Smooth muscle cell (in vitro differentiated cells): ENCODE data around the gene HNRNPDL. TPM values are rescaled to one million over a fixed set of nuclear protein-coding genes. Genes with fewer than 3 reads are reported as not detected.

ENCODE experiments used
- DNase-seq: peaks from one replicate; lab custom pipeline; 2025; ENCODE audit not compliant: unreplicated experiment; lab: John Stamatoyannopoulos, UW
- H2AFZ ChIP-seq: fragments of 200-600 bp; sonication (generic); 2 replicates; pipeline ENCODE4 v1.6.0; 2016; ENCODE audit warnings: antibody characterized with exemption, low read depth, mild to moderate bottlenecking
- H3F3A ChIP-seq: fragments of 200-600 bp; sonication (generic); 2 replicates; pipeline ENCODE4 v1.6.0; 2017; ENCODE audit warnings: antibody characterized with exemption, low read depth
- H3K27ac ChIP-seq: fragments of 200-600 bp; sonication (generic); 2 replicates; pipeline ENCODE4 v1.5.1; 2016; ENCODE audit warnings: low read depth, mild to moderate bottlenecking
- H3K27me3 ChIP-seq: fragments of 200-600 bp; sonication (generic); 2 replicates; pipeline ENCODE4 v1.6.1; 2016; ENCODE audit warnings: low read depth, mild to moderate bottlenecking
- H3K36me3 ChIP-seq: fragments of 200-600 bp; sonication (generic); 2 replicates; pipeline ENCODE4 v1.5.1; 2016; ENCODE audit warnings: low read depth
- H3K4me1 ChIP-seq: fragments of 200-600 bp; sonication (generic); 2 replicates; pipeline ENCODE4 v1.5.1; 2016; ENCODE audit warnings: low read depth
- H3K4me2 ChIP-seq: fragments of 200-600 bp; sonication (generic); 2 replicates; pipeline ENCODE4 v1.6.0; 2016; ENCODE audit warnings: mild to moderate bottlenecking
- H3K4me3 ChIP-seq: fragments of 200-600 bp; sonication (generic); 2 replicates; pipeline ENCODE4 v1.5.1; 2016; ENCODE audit warnings: mild to moderate bottlenecking
- H3K79me2 ChIP-seq: fragments of 200-600 bp; sonication (generic); 2 replicates; pipeline ENCODE4 v1.6.0; 2016; ENCODE audit warnings: low read depth, mild to moderate bottlenecking
- H3K9ac ChIP-seq: fragments of 200-600 bp; sonication (generic); 2 replicates; pipeline ENCODE4 v1.6.0; 2016; ENCODE audit warnings: low read depth
- H3K9me3 ChIP-seq: fragments of 200-600 bp; sonication (generic); replicated peaks from 2 replicates; pipeline ENCODE4 v1.5.1; 2016; ENCODE audit warnings: low read depth
- H4K20me1 ChIP-seq: fragments of 200-600 bp; sonication (generic); 2 replicates; pipeline ENCODE4 v1.6.0; 2016; ENCODE audit warnings: low read depth
- WGBS: methylation state at CpG from one replicate; pipeline ENCODE4 v1.1.7; 2016; ENCODE audit warnings: low lambda C conversion rate; 5-methylcytosine and 5-hydroxymethylcytosine counted together
- polyA plus RNA-seq: library from polyadenylated mRNA; unstranded; fragments of >200 nt; fragmentation: Nextera tagmentation; extraction: Ambion mirVana; gene quantifications from 2 replicates; pipeline ENCODE4 v1.2.1, GENCODE V29; 2016
- total RNA-seq: library from RNA; depleted of rRNA; stranded (reverse); fragments of >200 nt; gene quantifications from 2 replicates; pipeline ENCODE4 v1.2.3, GENCODE V29; 2014
- TF ChIP-seq, protein P1 (sequence below): fragments of 200-600 bp; sonication (generic); IDR thresholded peaks from 2 replicates; pipeline ENCODE4 v1.5.1; 2017; ENCODE audit warnings: borderline replicate concordance, mild to moderate bottlenecking, antibody characterized with exemption; ENCODE audit not compliant: insufficient read depth, poor library complexity, severe bottlenecking

The HNRNPDL gene
- total and polyA plus RNA-seq, 2 experiments from 2014 or later, result 144 to 283 TPM

DNA sequence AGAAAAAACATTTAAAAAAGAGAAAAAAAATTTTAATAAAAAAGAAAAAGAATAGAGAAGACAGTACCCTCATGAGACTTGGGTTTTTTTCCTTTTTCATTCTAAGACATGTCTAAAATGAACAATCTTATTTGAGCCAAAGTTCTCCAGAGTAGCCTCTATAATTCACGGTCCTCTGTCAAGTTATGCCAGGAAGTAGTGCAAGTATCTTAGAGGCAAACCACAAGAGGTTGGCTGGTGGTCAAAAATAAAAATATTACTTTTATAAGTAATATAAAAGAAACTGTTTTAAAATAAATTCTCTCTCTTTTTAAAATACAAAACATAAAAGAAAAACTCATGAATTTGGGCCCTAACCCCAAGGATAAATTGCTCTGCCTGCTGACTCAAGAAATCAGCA, 26.5 kb downstream of the HNRNPDL start:
- H2AFZ ChIP-seq, result no peak overlapping the region
- H3K9me3 ChIP-seq, result no peaks in the 10 kb centered on the region
- no peak overlapping the region for H3K4me2 ChIP-seq
- TF ChIP-seq, protein P1, sequence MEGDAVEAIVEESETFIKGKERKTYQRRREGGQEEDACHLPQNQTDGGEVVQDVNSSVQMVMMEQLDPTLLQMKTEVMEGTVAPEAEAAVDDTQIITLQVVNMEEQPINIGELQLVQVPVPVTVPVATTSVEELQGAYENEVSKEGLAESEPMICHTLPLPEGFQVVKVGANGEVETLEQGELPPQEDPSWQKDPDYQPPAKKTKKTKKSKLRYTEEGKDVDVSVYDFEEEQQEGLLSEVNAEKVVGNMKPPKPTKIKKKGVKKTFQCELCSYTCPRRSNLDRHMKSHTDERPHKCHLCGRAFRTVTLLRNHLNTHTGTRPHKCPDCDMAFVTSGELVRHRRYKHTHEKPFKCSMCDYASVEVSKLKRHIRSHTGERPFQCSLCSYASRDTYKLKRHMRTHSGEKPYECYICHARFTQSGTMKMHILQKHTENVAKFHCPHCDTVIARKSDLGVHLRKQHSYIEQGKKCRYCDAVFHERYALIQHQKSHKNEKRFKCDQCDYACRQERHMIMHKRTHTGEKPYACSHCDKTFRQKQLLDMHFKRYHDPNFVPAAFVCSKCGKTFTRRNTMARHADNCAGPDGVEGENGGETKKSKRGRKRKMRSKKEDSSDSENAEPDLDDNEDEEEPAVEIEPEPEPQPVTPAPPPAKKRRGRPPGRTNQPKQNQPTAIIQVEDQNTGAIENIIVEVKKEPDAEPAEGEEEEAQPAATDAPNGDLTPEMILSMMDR, result no peak
- WGBS, result 91% methylated on average over 1 of the region's 1 CpG
- H3K27me3 ChIP-seq, result no peaks in the 10 kb centered on the region
- no peak overlapping the region for H3K27ac ChIP-seq
- H4K20me1 ChIP-seq, result no peaks in the 10 kb centered on the region
- no peaks in the 10 kb centered on the region for H3K36me3 ChIP-seq
- no peaks in the 10 kb centered on the region for H3F3A ChIP-seq
- DNase-seq, result no peak
- H3K4me3 ChIP-seq, result no peak overlapping the region
- no peaks in the 10 kb centered on the region for H3K4me1 ChIP-seq
- H3K9ac ChIP-seq, result no peak overlapping the region
- H3K79me2 ChIP-seq, result no peaks in the 10 kb centered on the region

DNA sequence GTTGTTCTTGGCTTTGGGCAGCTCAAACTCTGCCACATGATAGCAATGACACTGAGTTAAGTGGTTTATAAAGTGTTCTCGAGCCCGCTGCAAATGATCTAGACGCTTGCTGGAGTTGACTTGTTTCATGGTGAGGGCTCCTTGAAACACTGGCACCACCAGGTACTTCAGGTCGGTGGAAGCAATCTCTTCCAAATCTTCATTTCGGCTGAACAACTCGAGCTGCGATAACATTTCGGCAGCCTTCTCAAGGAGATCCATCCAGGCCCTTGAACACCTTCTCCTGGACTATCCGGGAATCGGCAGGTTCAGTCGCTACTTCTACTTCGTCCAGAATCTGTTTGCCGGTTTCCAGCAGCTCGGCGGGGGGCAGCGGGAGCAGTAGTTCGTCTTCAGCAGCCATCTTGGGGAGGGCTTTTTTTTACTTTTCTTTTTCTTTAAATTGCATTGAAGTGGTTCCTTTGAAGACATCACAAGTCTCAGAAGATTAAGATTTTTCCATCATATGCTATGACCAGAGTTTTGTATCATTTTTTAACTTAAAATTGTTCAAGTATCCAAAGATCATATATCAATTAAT, 28.0 kb downstream of the HNRNPDL start:
- no peaks in the 10 kb centered on the region for H3K36me3 ChIP-seq
- no peaks in the 10 kb centered on the region for H3F3A ChIP-seq
- H3K4me1 ChIP-seq, result no peaks in the 10 kb centered on the region
- TF ChIP-seq, protein P1, result no peak
- H3K27ac ChIP-seq, result no peak overlapping the region
- no peak overlapping the region for H3K4me3 ChIP-seq
- no peaks in the 10 kb centered on the region for H3K27me3 ChIP-seq
- 95% methylated on average over 17 of the region's 17 CpGs for WGBS
- no peaks in the 10 kb centered on the region for H3K79me2 ChIP-seq
- H3K9ac ChIP-seq, result no peak overlapping the region
- no peak overlapping the region for H2AFZ ChIP-seq
- no peak for DNase-seq
- no peaks in the 10 kb centered on the region for H3K9me3 ChIP-seq
- no peaks in the 10 kb centered on the region for H4K20me1 ChIP-seq
- H3K4me2 ChIP-seq, result no peak overlapping the region

DNA sequence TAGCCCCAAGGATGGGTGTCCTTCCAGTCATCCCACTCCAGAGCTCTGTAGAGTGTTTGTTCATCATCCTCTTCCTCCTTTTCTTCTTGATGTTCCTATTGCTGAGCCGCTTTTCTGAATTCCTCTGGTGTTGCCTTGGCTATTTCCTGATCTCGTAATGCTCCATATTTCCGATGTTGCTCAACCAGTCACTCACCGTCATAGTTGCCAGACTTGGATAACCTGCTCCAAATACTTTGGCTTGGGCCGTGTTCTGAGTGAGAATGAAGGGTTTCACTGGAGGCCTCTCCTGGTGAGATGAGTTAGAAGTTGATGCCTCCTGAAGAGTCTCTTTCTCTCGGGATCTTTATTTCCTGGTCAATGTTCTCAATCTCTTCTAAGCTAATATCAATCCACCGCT, 28.7 kb downstream of the HNRNPDL start:
- TF ChIP-seq, protein P1, result no peak
- WGBS, result 92% methylated on average over 7 of the region's 7 CpGs
- Histone ChIP-seq H3K9me3 (no peaks in the 10 kb centered on the region), H2AFZ (no peak overlapping the region), H3K4me1 (no peaks in the 10 kb centered on the region), H3K27me3 (no peaks in the 10 kb centered on the region), H4K20me1 (no peaks in the 10 kb centered on the region), H3K79me2 (no peaks in the 10 kb centered on the region), H3K27ac (no peak overlapping the region), H3K4me3 (no peak overlapping the region), H3F3A (no peaks in the 10 kb centered on the region), H3K36me3 (no peaks in the 10 kb centered on the region), H3K9ac (no peak overlapping the region), H3K4me2 (no peak overlapping the region)
- DNase-seq, result no peak

DNA sequence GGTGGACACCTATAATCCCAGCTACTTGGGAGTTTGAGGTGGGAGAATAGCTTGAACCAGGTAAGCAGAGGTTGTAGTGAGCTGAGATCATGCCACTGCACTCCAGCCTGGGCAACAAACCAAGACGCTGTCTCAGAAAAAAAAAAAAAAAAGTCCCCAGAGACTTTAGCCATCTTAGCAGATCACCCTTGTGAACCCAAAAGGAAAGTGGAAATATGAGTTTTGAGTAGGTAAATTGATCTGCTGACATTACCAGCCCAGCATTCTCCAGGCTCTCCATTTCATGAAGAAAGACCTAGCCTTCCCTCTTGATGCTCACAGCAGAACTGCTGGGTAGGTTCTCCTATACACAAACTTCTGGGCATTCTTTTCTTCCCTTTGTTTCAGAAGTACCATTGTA, 32.0 kb downstream of the HNRNPDL start:
- 79% methylated on average over 1 of the region's 1 CpG for WGBS
- H3K9me3 ChIP-seq, result no peaks in the 10 kb centered on the region
- no peaks in the 10 kb centered on the region for H3K27me3 ChIP-seq
- no peaks in the 10 kb centered on the region for H3F3A ChIP-seq
- no peak for DNase-seq
- no peak overlapping the region for H3K27ac ChIP-seq
- H3K9ac ChIP-seq, result no peak overlapping the region
- H2AFZ ChIP-seq, result no peak overlapping the region
- H3K79me2 ChIP-seq, result no peaks in the 10 kb centered on the region
- H3K4me3 ChIP-seq, result no peak overlapping the region
- TF ChIP-seq, protein P1, result no peak
- H3K4me1 ChIP-seq, result no peaks in the 10 kb centered on the region
- H4K20me1 ChIP-seq, result no peaks in the 10 kb centered on the region
- no peaks in the 10 kb centered on the region for H3K36me3 ChIP-seq
- H3K4me2 ChIP-seq, result no peak overlapping the region
